Measurements from ENCODE around the gene CES3. TPM values are rescaled to one million over a fixed set of nuclear protein-coding genes. Genes with fewer than 3 reads are reported as not detected.

Gene CES3
- polyA plus RNA-seq, 2 donors: 1.8 to 4.8 TPM

DNA sequence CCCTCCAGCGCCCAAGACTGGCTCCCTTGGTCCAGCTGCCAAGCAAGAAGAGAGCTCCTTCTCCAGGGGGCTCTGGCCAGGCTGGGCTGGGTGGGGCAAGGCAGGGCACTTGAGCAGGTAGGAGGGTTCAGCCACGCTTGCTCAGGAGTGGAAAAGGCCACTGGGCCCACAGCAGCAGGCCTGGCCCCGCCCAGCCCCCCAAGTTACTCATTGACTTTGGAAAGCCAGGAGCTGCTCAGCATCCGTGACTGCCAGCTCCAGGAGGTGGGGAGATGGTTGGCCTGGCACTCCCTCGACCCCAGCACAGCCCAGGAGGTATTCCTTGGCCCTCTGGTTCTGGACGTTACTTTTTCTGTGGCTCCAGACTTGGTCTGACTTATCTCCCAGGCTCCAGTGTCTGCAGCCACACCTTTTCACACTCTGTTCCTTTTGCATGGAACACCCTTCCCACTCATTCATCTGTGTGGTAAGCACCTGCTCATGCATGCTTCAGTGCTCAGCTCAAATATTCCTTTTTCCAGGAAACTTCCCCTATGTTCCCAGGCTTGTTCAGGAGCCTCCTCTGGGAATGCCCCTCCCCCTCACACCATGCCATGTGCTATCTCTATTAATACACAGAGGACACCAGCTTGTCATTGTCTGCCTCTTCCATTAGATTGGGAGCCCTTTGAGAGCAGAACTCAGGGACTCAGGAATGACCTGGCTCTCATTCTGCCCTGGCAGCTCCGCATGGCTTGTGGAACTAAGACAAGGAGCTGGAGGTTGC, 42.1 kb upstream of the CES3 start, which contains the start of gene CDH16:
Gene CDH16 (minus strand): TSS at position 83 of the 766 bp plus-strand sequence. CDS start 820 bp downstream, outside the sequence.
- Histone ChIP-seq H3K27ac (ENCODE audit: low read depth in 2 of 2, low read length in 1 of 2) (no peak within 1 kb of the TSS), H3K4me1 (ENCODE audit: control insufficient read depth in 2 of 2, insufficient read depth in 2 of 2, low read length in 1 of 2) (peaks cover 11 to 32% of the 10 kb centered on the region in 2 donors)
- 63 to 73% methylated on average over 7 of the region's 7 CpGs for whole genome bisulfite sequencing, 2 donors

DNA sequence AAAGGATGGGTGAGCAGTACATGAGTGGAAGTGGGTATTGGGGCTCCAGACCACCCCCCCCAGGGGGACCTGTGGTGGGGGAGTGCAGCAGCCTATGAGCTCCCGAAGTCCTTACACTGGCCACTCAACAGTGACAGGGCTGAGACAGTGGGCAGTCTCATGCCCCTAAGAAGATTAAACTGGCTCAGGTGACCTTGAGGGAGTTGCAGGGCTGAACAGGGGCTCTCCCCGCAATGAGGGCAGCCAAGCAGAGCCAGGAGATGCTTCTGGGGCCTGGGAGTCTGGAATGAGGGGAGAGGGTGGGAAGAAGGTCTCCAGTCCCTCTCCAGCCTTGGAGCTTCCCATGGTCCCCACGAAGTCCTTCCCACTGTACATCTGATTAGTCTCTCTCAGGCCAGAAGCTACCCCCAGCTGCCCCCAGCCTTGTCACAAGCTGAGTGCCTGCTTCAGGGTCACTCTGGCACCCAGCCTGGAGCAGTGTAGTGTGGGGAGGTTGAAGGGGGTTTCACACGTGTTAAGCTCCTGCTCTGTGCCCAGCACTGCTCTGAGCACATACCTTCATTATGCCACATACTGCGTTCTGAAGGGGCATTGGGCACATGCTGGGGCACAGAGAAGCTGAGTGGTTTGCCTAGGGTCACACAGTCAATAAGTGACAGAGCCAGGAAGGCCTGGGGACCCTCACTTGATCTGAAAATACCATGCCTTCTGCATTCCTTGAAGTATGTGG, 41.3 kb upstream of the CES3 start:
- peaks cover 11 to 34% of the 10 kb centered on the region in 2 donors for H3K4me1 ChIP-seq (ENCODE audit: control insufficient read depth in 2 of 2, insufficient read depth in 2 of 2, low read length in 1 of 2)
- no peaks in the 10 kb centered on the region for H3K27me3 ChIP-seq (ENCODE audit: control insufficient read depth in 1 of 2, insufficient read depth in 2 of 2, low read length in 2 of 2)
- 70 to 73% methylated on average over 5 of the region's 5 CpGs for WGBS, 2 donors
- H3K36me3 ChIP-seq (ENCODE audit: control insufficient read depth in 2 of 2, insufficient read depth in 2 of 2, low read length in 1 of 2): peaks cover 0 to 6% of the 10 kb centered on the region in 2 donors
- H3K9me3 ChIP-seq (ENCODE audit: control insufficient read depth in 2 of 2, insufficient read depth in 1 of 2, low read depth in 1 of 2, low read length in 1 of 2): no peaks in the 10 kb centered on the region
- H3K27ac ChIP-seq (ENCODE audit: low read depth in 2 of 2, low read length in 1 of 2): no peak overlapping the region
- H3K4me3 ChIP-seq (ENCODE audit: low read depth in 1 of 2, low read length in 2 of 2): no peak overlapping the region

More for the DNA sequence above, 42.1 kb upstream of the CES3 start, which contains the start of gene CDH16:
- Histone ChIP-seq H3K27me3 (ENCODE audit: control insufficient read depth in 1 of 2, insufficient read depth in 2 of 2, low read length in 2 of 2) (no peaks in the 10 kb centered on the region), H3K36me3 (ENCODE audit: control insufficient read depth in 2 of 2, insufficient read depth in 2 of 2, low read length in 1 of 2) (peaks cover 0 to 6% of the 10 kb centered on the region in 2 donors), H3K4me3 (ENCODE audit: low read depth in 1 of 2, low read length in 2 of 2) (no peak within 1 kb of the TSS), H3K9me3 (ENCODE audit: control insufficient read depth in 2 of 2, insufficient read depth in 1 of 2, low read depth in 1 of 2, low read length in 1 of 2) (peaks cover 0 to 2% of the 10 kb centered on the region in 2 donors)

DNA sequence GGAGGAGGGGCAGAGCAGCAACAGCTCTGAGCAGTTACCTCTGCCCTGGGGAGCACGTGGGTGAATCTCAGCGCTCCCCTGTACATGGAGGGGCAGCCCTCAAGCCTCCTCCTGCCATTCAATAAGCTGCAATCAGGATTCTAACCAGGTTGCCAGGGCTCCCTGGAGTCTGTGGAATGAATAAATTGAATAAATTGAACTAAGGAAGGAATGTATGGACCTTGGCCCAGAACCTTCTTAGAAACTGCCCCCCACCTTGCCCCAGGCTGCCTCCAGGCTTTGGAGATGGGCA, 40.8 kb upstream of the CES3 start:
- peaks cover 0 to 6% of the 10 kb centered on the region in 2 donors for H3K36me3 ChIP-seq (ENCODE audit: control insufficient read depth in 2 of 2, insufficient read depth in 2 of 2, low read length in 1 of 2)
- WGBS, 2 donors: 58 to 60% methylated on average over 2 of the region's 2 CpGs
- H3K27ac ChIP-seq (ENCODE audit: low read depth in 2 of 2, low read length in 1 of 2): no peak overlapping the region
- no peak overlapping the region for H3K4me3 ChIP-seq (ENCODE audit: low read depth in 1 of 2, low read length in 2 of 2)
- no peaks in the 10 kb centered on the region for H3K27me3 ChIP-seq (ENCODE audit: control insufficient read depth in 1 of 2, insufficient read depth in 2 of 2, low read length in 2 of 2)
- no peaks in the 10 kb centered on the region for H3K9me3 ChIP-seq (ENCODE audit: control insufficient read depth in 2 of 2, insufficient read depth in 1 of 2, low read depth in 1 of 2, low read length in 1 of 2)
- H3K4me1 ChIP-seq (ENCODE audit: control insufficient read depth in 2 of 2, insufficient read depth in 2 of 2, low read length in 1 of 2): peaks cover 11 to 38% of the 10 kb centered on the region in 2 donors

DNA sequence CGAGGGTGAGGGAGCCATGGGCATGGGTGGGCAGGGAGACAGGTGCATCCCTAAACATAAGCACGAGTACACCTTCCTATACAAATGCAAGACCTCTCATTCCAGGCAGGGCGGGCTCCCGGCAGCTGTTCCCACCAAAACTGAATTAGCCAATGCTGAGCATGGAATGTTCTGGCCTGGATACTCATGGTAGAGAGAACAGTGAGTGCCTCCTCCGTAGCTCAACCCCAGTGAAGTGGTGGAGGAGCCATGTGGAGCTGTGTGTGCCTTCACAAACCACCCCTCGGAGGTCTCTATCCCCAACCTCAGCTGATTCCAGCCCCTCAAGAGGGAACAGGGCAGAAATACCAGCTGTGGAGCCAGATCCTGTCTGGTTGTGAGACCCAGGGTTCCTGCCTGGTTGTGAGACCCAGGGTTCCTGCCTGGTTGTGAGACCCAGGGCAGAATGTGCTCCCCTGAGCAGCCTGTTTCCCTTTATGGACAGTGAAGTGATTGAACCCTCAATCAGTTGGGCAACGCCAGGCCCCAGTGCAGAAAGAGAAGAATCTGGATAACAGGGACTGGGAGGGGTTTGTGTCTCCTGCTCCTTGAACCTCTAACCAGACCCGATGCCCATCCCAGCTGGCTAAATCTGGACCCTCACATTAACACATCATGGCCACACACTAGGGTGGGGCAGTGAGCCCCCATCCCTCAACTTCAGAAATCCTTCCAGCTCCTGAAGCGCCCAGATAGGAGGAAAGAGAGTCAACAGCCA, 40.0 kb upstream of the CES3 start:
- H3K9me3 ChIP-seq (ENCODE audit: control insufficient read depth in 2 of 2, insufficient read depth in 1 of 2, low read depth in 1 of 2, low read length in 1 of 2): no peaks in the 10 kb centered on the region
- H3K27me3 ChIP-seq (ENCODE audit: control insufficient read depth in 1 of 2, insufficient read depth in 2 of 2, low read length in 2 of 2): no peaks in the 10 kb centered on the region
- no peak overlapping the region for H3K4me3 ChIP-seq (ENCODE audit: low read depth in 1 of 2, low read length in 2 of 2)
- peak overlapping the region; percentile 20 to 21 for H3K27ac ChIP-seq (ENCODE audit: low read depth in 2 of 2, low read length in 1 of 2)
- H3K36me3 ChIP-seq (ENCODE audit: control insufficient read depth in 2 of 2, insufficient read depth in 2 of 2, low read length in 1 of 2): peaks cover 0 to 6% of the 10 kb centered on the region in 2 donors
- 74 to 82% methylated on average over 9 of the region's 9 CpGs for WGBS, 2 donors
- H3K4me1 ChIP-seq (ENCODE audit: control insufficient read depth in 2 of 2, insufficient read depth in 2 of 2, low read length in 1 of 2): peaks cover 11 to 38% of the 10 kb centered on the region in 2 donors

DNA sequence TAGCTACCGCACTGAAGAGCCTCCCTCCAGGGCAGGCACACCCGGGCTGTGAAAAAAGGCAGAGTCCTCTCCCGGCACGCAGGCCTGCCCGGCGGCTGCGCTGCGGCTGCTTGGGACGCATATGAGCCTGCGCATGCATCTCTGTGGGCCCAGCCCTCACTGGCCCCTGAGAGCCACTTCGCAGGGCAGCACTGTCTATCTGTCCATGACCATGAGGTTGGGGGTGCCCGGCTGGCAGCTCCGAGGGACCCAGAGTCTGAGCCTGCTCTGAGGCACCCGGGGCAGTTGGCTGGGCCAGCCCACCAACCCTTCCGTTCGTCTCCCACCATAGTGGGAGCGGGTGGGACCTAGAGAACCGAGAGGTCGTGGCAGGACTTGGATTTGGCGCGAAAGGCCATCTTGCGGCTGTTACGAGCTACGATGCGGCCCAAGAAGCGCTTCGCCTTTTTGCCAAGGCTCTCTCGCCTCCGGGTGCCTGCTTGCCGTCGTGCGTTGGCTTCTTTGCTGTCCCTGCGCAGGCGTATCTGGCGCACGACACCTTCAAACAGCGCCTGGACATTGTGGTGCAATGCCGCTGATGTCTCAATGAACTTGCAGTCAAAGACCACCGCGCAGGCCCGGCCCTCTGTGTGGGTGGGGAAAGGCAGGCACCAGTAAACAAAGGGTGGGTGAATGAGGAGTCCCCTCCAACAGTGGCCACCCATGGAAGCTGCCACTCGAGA, 39.2 kb upstream of the CES3 start:
- no peak overlapping the region for H3K4me3 ChIP-seq (ENCODE audit: low read depth in 1 of 2, low read length in 2 of 2)
- no peaks in the 10 kb centered on the region for H3K27me3 ChIP-seq (ENCODE audit: control insufficient read depth in 1 of 2, insufficient read depth in 2 of 2, low read length in 2 of 2)
- H3K27ac ChIP-seq (ENCODE audit: low read depth in 2 of 2, low read length in 1 of 2): no peak overlapping the region
- WGBS, 2 donors: 63 to 69% methylated on average over 41 to 42 of the region's 42 CpGs
- H3K4me1 ChIP-seq (ENCODE audit: control insufficient read depth in 2 of 2, insufficient read depth in 2 of 2, low read length in 1 of 2): peaks cover 11 to 42% of the 10 kb centered on the region in 2 donors
- H3K9me3 ChIP-seq (ENCODE audit: control insufficient read depth in 2 of 2, insufficient read depth in 1 of 2, low read depth in 1 of 2, low read length in 1 of 2): no peaks in the 10 kb centered on the region
- H3K36me3 ChIP-seq (ENCODE audit: control insufficient read depth in 2 of 2, insufficient read depth in 2 of 2, low read length in 1 of 2): peaks cover 0 to 6% of the 10 kb centered on the region in 2 donors

DNA sequence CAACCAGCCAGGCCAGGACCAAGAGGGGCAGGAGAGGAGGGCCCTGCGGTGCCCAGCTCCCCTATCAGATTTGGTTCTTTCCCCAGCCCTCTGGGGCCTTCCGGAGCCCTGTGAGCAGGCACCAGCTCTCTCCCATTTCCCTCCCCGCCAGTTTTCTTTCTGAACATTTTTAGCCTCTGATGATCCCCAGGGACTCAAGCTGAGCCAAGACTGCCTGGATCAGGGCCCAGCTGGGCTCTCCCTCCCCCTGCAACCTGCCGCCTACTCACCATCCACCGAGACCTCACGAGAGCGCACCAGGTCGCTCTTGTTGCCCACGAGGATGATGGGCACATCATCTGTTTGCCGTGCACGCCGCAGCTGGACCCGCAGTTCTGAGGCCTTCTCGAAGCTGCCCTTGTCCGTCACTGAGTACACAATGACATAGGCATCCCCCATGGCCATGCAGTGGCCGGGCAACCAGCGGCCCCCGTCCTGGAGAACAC, 37.8 kb upstream of the CES3 start:
- Histone ChIP-seq H3K4me1 (ENCODE audit: control insufficient read depth in 2 of 2, insufficient read depth in 2 of 2, low read length in 1 of 2) (peaks cover 17 to 45% of the 10 kb centered on the region in 2 donors), H3K4me3 (ENCODE audit: low read depth in 1 of 2, low read length in 2 of 2) (peak overlapping the region; percentile 40 to 55)

DNA sequence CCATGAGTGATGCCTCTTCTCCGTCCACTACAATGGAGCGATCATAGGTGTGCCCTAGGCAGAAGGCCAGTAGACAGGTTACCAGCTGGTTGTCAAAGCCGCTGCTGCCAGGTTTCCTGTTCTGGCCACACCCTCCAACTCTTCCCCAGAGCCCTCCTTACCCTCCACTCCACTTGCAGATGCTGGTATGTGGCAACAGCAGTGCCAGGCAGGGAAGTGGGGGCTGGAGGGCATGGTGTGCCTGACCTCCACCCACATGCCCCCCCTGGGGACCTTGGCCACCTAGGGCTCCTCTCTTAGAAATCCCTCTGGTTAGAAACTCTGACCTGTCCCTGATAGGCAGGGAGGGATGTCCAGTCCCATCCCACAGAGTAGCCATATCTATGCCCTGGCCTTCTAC, 37.2 kb upstream of the CES3 start:
- Histone ChIP-seq H3K4me3 (ENCODE audit: low read depth in 1 of 2, low read length in 2 of 2) (peak overlapping the region; percentile 40 to 55), H3K27me3 (ENCODE audit: control insufficient read depth in 1 of 2, insufficient read depth in 2 of 2, low read length in 2 of 2) (no peaks in the 10 kb centered on the region), H3K9me3 (ENCODE audit: control insufficient read depth in 2 of 2, insufficient read depth in 1 of 2, low read depth in 1 of 2, low read length in 1 of 2) (no peaks in the 10 kb centered on the region), H3K27ac (ENCODE audit: low read depth in 2 of 2, low read length in 1 of 2) (peak overlapping the region; percentile 70 to 83), H3K36me3 (ENCODE audit: control insufficient read depth in 2 of 2, insufficient read depth in 2 of 2, low read length in 1 of 2) (peaks cover 0 to 6% of the 10 kb centered on the region in 2 donors), H3K4me1 (ENCODE audit: control insufficient read depth in 2 of 2, insufficient read depth in 2 of 2, low read length in 1 of 2) (peaks cover 16 to 45% of the 10 kb centered on the region in 2 donors)
- 34 to 38% methylated on average over 3 of the region's 3 CpGs for whole genome bisulfite sequencing, 2 donors

More for the DNA sequence above, 37.8 kb upstream of the CES3 start:
- H3K27me3 ChIP-seq (ENCODE audit: control insufficient read depth in 1 of 2, insufficient read depth in 2 of 2, low read length in 2 of 2): no peaks in the 10 kb centered on the region
- no peaks in the 10 kb centered on the region for H3K9me3 ChIP-seq (ENCODE audit: control insufficient read depth in 2 of 2, insufficient read depth in 1 of 2, low read depth in 1 of 2, low read length in 1 of 2)
- 46 to 58% methylated on average over 18 of the region's 18 CpGs for WGBS, 2 donors
- H3K36me3 ChIP-seq (ENCODE audit: control insufficient read depth in 2 of 2, insufficient read depth in 2 of 2, low read length in 1 of 2): peaks cover 0 to 6% of the 10 kb centered on the region in 2 donors
- H3K27ac ChIP-seq (ENCODE audit: low read depth in 2 of 2, low read length in 1 of 2): peak overlapping the region; percentile 70 to 83

DNA sequence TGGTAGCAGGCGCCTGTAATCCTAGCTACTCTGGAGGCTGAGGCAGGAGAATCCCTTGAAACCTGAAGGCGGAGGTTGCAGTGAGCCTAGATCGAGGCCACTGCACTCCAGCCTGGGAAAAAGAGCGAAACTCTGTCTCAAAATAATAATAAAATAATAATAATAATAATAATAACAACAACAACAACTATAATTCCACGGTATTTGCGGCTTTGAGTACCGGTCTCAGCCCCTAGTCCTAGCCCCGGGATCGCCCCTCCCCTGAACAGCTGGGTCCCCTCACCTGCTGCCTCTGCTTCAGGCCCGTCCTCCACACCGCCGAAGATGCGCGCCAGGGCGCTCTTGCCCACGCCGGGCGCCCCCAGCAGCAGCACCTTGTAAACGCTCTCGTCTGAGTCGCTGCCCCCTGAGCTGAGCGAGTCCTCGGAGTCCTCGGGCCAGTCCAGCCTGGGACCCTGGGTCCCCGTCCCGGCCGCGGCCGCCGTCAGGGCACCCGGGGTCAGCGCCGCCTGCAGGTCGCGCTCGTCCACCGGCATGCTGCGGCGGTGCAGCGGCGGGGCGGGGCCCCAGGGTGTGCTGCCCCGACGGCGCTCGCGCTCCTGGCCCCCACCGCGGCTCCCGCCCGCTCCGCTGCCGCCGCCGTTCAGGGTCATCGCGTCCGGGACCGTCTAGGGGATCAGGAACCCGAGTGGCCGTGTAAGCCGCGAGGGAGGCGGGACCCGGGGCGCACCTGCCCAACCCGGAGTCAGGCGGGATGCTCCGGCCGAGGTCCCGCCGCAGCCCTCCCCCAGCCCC, 36.3 kb upstream of the CES3 start:
- Histone ChIP-seq H3K4me3 (ENCODE audit: low read depth in 1 of 2, low read length in 2 of 2) (peak overlapping the region; percentile 55 to 61), H3K4me1 (ENCODE audit: control insufficient read depth in 2 of 2, insufficient read depth in 2 of 2, low read length in 1 of 2) (peaks cover 14 to 37% of the 10 kb centered on the region in 2 donors), H3K27ac (ENCODE audit: low read depth in 2 of 2, low read length in 1 of 2) (peak overlapping the region; percentile 70 to 88), H3K27me3 (ENCODE audit: control insufficient read depth in 1 of 2, insufficient read depth in 2 of 2, low read length in 2 of 2) (no peaks in the 10 kb centered on the region), H3K9me3 (ENCODE audit: control insufficient read depth in 2 of 2, insufficient read depth in 1 of 2, low read depth in 1 of 2, low read length in 1 of 2) (no peaks in the 10 kb centered on the region), H3K36me3 (ENCODE audit: control insufficient read depth in 2 of 2, insufficient read depth in 2 of 2, low read length in 1 of 2) (peaks cover 0 to 6% of the 10 kb centered on the region in 2 donors)
- WGBS, 2 donors: 7 to 9% methylated on average over 70 to 72 of the region's 72 CpGs

Data from esophagus (tissue), 2 donors.